Fibroblast of pulmonary artery (primary cell): ENCODE measurements around the gene NRXN3.

Experiments
- DNase-seq: peaks from one replicate; pipeline ENCODE4 v3.0.0-alpha.2; 2010; ENCODE audit warnings: low read depth
- H3K4me3 ChIP-seq: replicated peaks from 2 replicates; pipeline ENCODE4 v1.5.1; 2011; ENCODE audit warnings: low read depth, mild to moderate bottlenecking, control low read depth, low read length, moderate library complexity
- CTCF ChIP-seq: IDR thresholded peaks from 2 replicates; pipeline ENCODE4 v1.5.1; 2011; ENCODE audit warnings: mild to moderate bottlenecking, control low read depth, low read length, inconsistent platforms; ENCODE audit errors: missing control alignments

The NRXN3 gene

GRCh38 chr14:79554816-79555215 is 1384.6 kb downstream of the NRXN3 start:
- no peak for DNase-seq
- H3K4me3 ChIP-seq, result no peak overlapping the region
- TF ChIP-seq CTCF, result no peak

GRCh38 chr14:79555429-79555828 is 1385.3 kb downstream of the NRXN3 start:
- DNase-seq, result no peak
- TF ChIP-seq CTCF, result no peak
- no peak overlapping the region for H3K4me3 ChIP-seq

- no peak overlapping the region for H3K4me3 ChIP-seq
- DNase-seq, result no peak
- TF ChIP-seq CTCF, result no peak
Measured at GRCh38 chr14:79557309-79557708, 1387.1 kb downstream of the NRXN3 start.

GRCh38 chr14:79562185-79562584 is 1392.0 kb downstream of the NRXN3 start:
- no peak for TF ChIP-seq CTCF
- H3K4me3 ChIP-seq, result no peak overlapping the region
- DNase-seq, result no peak

- no peak for TF ChIP-seq CTCF
- H3K4me3 ChIP-seq, result no peak overlapping the region
- DNase-seq, result peak; percentile 55
Measured at GRCh38 chr14:79564371-79564770, 1394.2 kb downstream of the NRXN3 start.

- no peak overlapping the region for H3K4me3 ChIP-seq
- DNase-seq, result no peak
- TF ChIP-seq CTCF, result no peak
Measured at GRCh38 chr14:79567306-79567705, 1397.1 kb downstream of the NRXN3 start.

- no peak overlapping the region for H3K4me3 ChIP-seq
- TF ChIP-seq CTCF, result no peak
- peak; percentile 57 for DNase-seq
Measured at GRCh38 chr14:79568594-79568993, 1398.4 kb downstream of the NRXN3 start.
